SK-N-SH (cell line): ENCODE measurements around the gene NPW. TPM values are rescaled to one million over a fixed set of nuclear protein-coding genes. Genes with fewer than 3 reads are reported as not detected.

Experiments
- CTCF ChIA-PET: fragments of 300-600, 350-600 bp; formaldehyde crosslinking; extraction: SDS; loops from one replicate; lab custom pipeline; 2021; lab: Yijun Ruan, JAX
- POLR2A ChIA-PET: fragments of 350-600 bp; sonication (Branson Sonifier 250); formaldehyde crosslinking; extraction: SDS; loops from one replicate; lab custom pipeline; 2020; ENCODE audit warnings: antibody characterized with exemption, inconsistent platforms; lab: Yijun Ruan, JAX
- DNase-seq: peaks from one replicate; pipeline ENCODE4 v3.0.0; 2012
- H2AFZ ChIP-seq: fragments of 200-600 bp; sonication (generic); 2 replicates; pipeline ENCODE4 v1.8.1; 2016; ENCODE audit warnings: antibody characterized with exemption, mild to moderate bottlenecking, low read depth
- H3F3A ChIP-seq: fragments of 200-600 bp; sonication (generic); replicated peaks from 2 replicates; pipeline ENCODE3; 2016; ENCODE audit warnings: antibody characterized with exemption, mild to moderate bottlenecking; ENCODE audit not compliant: insufficient read depth
- H3K27ac ChIP-seq, 2 experiments: fragments of 200-500 bp in 1 of 2; fragments of 200-600 bp in 1 of 2; sonication (Bioruptor generic) in 1 of 2; sonication (generic), shearing (Covaris generic) in 1 of 2; 2 replicates each; pipeline versions ENCODE4 v1.5.1 to v1.6.1; 2014 to 2016; ENCODE audit warnings: low read depth in 2 of 2, inconsistent platforms in 1 of 2, low read length in 1 of 2, mild to moderate bottlenecking in 1 of 2, mixed read lengths in 1 of 2
- H3K27me3 ChIP-seq: fragments of 200-600 bp; sonication (generic), shearing (Covaris generic); 2 replicates; pipeline ENCODE4 v1.6.1; 2016; ENCODE audit warnings: mixed run types; ENCODE audit not compliant: insufficient read depth
- H3K36me3 ChIP-seq, 2 experiments: fragments of 200-500 bp in 1 of 2; fragments of 200-600 bp in 1 of 2; sonication (Bioruptor generic) in 1 of 2; sonication (generic) in 1 of 2; replicated peaks in 1 of 2; 2 replicates each; pipeline versions ENCODE3 to v1.5.1; 2014 to 2016; ENCODE audit warnings: low read length in 1 of 2, mild to moderate bottlenecking in 1 of 2; ENCODE audit not compliant: insufficient read depth in 2 of 2, control insufficient read depth in 1 of 2
- H3K4me1 ChIP-seq, 2 experiments: fragments of 200-500 bp in 1 of 2; fragments of 200-600 bp in 1 of 2; sonication (Bioruptor generic) in 1 of 2; sonication (generic), shearing (Covaris generic) in 1 of 2; 2 replicates each; pipeline versions ENCODE4 v1.5.1 to v1.6.1; 2014 to 2016; ENCODE audit warnings: low read depth in 1 of 2, low read length in 1 of 2, mixed run types in 1 of 2; ENCODE audit not compliant: insufficient read depth in 2 of 2, control insufficient read depth in 1 of 2
- H3K4me2 ChIP-seq: fragments of 200-600 bp; sonication (generic), shearing (Covaris generic); 2 replicates; pipeline ENCODE4 v1.6.1; 2017; ENCODE audit warnings: mixed run types
- H3K4me3 ChIP-seq, 2 experiments: fragments of 200-500 bp in 1 of 2; fragments of 200-600 bp in 1 of 2; sonication (Bioruptor generic) in 1 of 2; sonication (generic), shearing (Covaris generic) in 1 of 2; 2 replicates each; pipeline versions ENCODE4 v1.5.1 to v1.8.1; 2014 to 2016; ENCODE audit warnings: low read depth in 2 of 2, inconsistent platforms in 1 of 2, low read length in 1 of 2, mild to moderate bottlenecking in 1 of 2, mixed read lengths in 1 of 2, moderate library complexity in 1 of 2
- H3K79me2 ChIP-seq: fragments of 200-600 bp; sonication (generic); 2 replicates; pipeline ENCODE4 v1.8.1; 2017; ENCODE audit warnings: mild to moderate bottlenecking; ENCODE audit not compliant: insufficient read depth
- H3K9ac ChIP-seq: fragments of 200-600 bp; sonication (generic); 2 replicates; pipeline ENCODE4 v1.6.1; 2017; ENCODE audit warnings: mixed run types
- H3K9me2 ChIP-seq: fragments of 200-600 bp; sonication (generic); 2 replicates; pipeline ENCODE4 v1.6.1; 2017; ENCODE audit warnings: mixed run types
- H3K9me3 ChIP-seq: fragments of 200-600 bp; sonication (generic); 2 replicates; pipeline ENCODE4 v1.6.1; 2017; ENCODE audit warnings: mixed run types, mild to moderate bottlenecking, moderate library complexity
- H4K20me1 ChIP-seq: fragments of 200-600 bp; sonication (generic); 2 replicates; pipeline ENCODE4 v1.6.1; 2017; ENCODE audit warnings: mild to moderate bottlenecking, mixed run types; ENCODE audit not compliant: insufficient read depth
- CHD2 ChIP-seq: fragments of 150-350 bp; IDR thresholded peaks from 2 replicates; pipeline ENCODE4 v1.6.1; 2018; ENCODE audit warnings: low read length; ENCODE audit not compliant: partially characterized antibody
- ELF1 ChIP-seq: IDR thresholded peaks from 2 replicates; pipeline ENCODE4 v1.4.0; 2012
- EP300 ChIP-seq, 2 experiments: IDR thresholded peaks; 2 replicates each; pipeline versions ENCODE4 v1.4.0 to v1.6.1; 2012; ENCODE audit warnings: borderline replicate concordance in 1 of 2, low read depth in 1 of 2, low read length in 1 of 2
- EZH2phosphoT487 ChIP-seq: fragments of 200-600 bp; sonication (generic); IDR thresholded peaks from 2 replicates; pipeline ENCODE4 v1.6.1; 2017; ENCODE audit warnings: low read depth, mixed run types, mild to moderate bottlenecking, antibody characterized with exemption, moderate library complexity, borderline replicate concordance
- FOSL2 ChIP-seq: IDR thresholded peaks from 2 replicates; pipeline ENCODE4 v1.4.0; 2012; ENCODE audit warnings: low read depth, mild to moderate bottlenecking, moderate library complexity, borderline replicate concordance
- FOXM1 ChIP-seq: IDR thresholded peaks from 2 replicates; pipeline ENCODE4 v1.4.0; 2012; ENCODE audit warnings: low read depth, mild to moderate bottlenecking
- GATA2 ChIP-seq: sonication (generic); formaldehyde crosslinking; IDR thresholded peaks from 2 replicates; pipeline ENCODE4 v1.5.0; 2020; ENCODE audit warnings: mild to moderate bottlenecking, missing genetic modification reagents
- MEF2A ChIP-seq: IDR thresholded peaks from 2 replicates; pipeline ENCODE4 v1.4.0; 2012; ENCODE audit warnings: low read depth, borderline replicate concordance
- MXI1 ChIP-seq: IDR thresholded peaks from 2 replicates; pipeline ENCODE4 v1.6.1; 2012; ENCODE audit warnings: mild to moderate bottlenecking, low read depth, low read length, improper control_type of control experiment
- POLR2AphosphoS5 ChIP-seq: IDR thresholded peaks from 2 replicates; pipeline ENCODE4 v1.6.1; 2012; ENCODE audit warnings: low read depth, low read length
- RFX5 ChIP-seq: IDR thresholded peaks from 2 replicates; pipeline ENCODE4 v1.6.1; 2012; ENCODE audit warnings: mild to moderate bottlenecking, improper control_type of control experiment, low read length
- RXRA ChIP-seq: IDR thresholded peaks from 2 replicates; pipeline ENCODE4 v1.4.0; 2012; ENCODE audit warnings: low read depth, mild to moderate bottlenecking, borderline replicate concordance
- TCF12 ChIP-seq: IDR thresholded peaks from 2 replicates; pipeline ENCODE4 v1.4.0; 2012
- TEAD4 ChIP-seq: IDR thresholded peaks from 2 replicates; pipeline ENCODE4 v1.4.0; 2012; ENCODE audit warnings: mild to moderate bottlenecking, borderline replicate concordance; ENCODE audit not compliant: insufficient read depth
- WGBS: methylation state at CpG from one replicate; pipeline ENCODE4 v1.1.6; 2017; ENCODE audit warnings: low lambda C conversion rate; 5-methylcytosine and 5-hydroxymethylcytosine counted together
- polyA plus RNA-seq, 3 experiments: library from polyadenylated mRNA; depleted of rRNA; stranded (reverse); fragments of >200 nt; gene quantifications; 2 replicates each; pipeline ENCODE4 v1.2.3, GENCODE V29; 2012
- TF ChIP-seq, protein P1 (sequence below): IDR thresholded peaks from 2 replicates; pipeline ENCODE4; 2012
- TF ChIP-seq, protein P2 (sequence below): fragments of 150-350 bp; IDR thresholded peaks from 2 replicates; pipeline ENCODE4 v1.6.1; 2016; ENCODE audit warnings: mild to moderate bottlenecking, low read depth, low read length
- TF ChIP-seq, protein P3 (sequence below): IDR thresholded peaks from 2 replicates; pipeline ENCODE4 v1.4.0; 2012; ENCODE audit warnings: low read depth

The NPW gene
- polyA plus RNA-seq, 1 of the 3 experiments (the other 2 are of a cell fraction), result 1.1 TPM

DNA sequence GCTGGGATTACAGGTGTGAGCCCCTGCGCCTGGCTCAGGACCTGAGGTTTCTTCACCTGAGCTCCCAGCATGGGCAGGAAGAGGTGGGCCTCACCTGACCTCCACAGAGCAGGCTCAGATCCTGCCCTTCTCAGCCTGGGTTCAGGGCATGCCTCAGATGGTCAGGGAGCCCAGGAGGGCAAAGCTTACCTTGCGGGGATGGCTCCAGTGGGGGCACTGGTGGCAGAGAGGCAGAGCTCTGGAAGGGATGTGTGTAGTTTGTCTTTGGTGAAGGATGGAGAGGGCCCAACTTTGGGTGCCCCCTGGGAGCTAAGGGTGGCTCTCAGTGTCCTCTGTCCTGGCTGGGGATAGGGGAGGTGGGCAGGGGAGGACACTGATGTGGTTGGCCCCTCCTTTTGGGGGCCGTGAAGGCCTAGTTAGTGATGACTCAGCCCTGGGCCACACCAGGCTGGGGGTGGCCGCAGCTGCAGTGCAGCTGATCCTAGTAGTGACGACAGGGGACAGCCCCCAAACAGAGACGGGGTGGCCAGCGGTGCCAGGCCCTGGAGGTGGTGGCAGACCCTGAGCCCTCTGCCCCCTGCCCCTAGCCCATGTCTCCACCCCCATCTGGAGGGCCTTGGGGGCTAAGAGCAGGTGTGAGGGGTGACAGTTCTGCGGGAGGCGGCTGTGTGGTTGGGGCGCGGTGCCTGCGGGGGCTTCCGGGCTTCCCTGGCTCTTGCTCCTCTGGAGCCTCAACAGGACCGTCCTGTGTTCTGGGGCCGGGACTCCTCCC is 12.9 kb downstream of the NPW start:
- Histone ChIP-seq H3K27ac (peak overlapping the region in 1 of 2 experiments; percentile 93; a peak in 3 of 4 replicates), H3K27me3 (no peaks in the 10 kb centered on the region), H3K4me3 (no peak overlapping the region), H3K9me3 (no peaks in the 10 kb centered on the region), H3K4me2 (peak overlapping the region; percentile 94), H4K20me1 (peaks cover 8% of the 10 kb centered on the region; the same call in 1 of the 2 replicates), H3F3A (peaks cover 3% of the 10 kb centered on the region), H3K79me2 (peaks cover 29% of the 10 kb centered on the region; the same call in 1 of the 2 replicates), H2AFZ (no peak overlapping the region; the same call in 1 of the 2 replicates), H3K9ac (peak overlapping the region; percentile 83), H3K9me2 (no peaks in the 10 kb centered on the region), H3K4me1 (peaks cover 40 to 47% of the 10 kb centered on the region in 2 experiments; a peak in 3 of 4 replicates), H3K36me3 (peaks cover 0 to 13% of the 10 kb centered on the region in 2 experiments)
- ChIA-PET POLR2A (interaction anchor here (1.5 kb wide), 1 partner anchor 15 kb away, joined by 3 read pairs; the partner anchor contains the start of genes NTHL1 and TSC2), CTCF (interaction anchor here (0.6 to 2.5 kb wide), 5 partner anchors 9 to 971 kb away, joined by 3 to 12 read pairs (median 4); partner anchors contain the start of genes NTHL1 and TSC2)
- DNase-seq, result no peak
- no peak for TF ChIP-seq RFX5
- TF ChIP-seq TCF12, result no peak
- TF ChIP-seq, protein P1, sequence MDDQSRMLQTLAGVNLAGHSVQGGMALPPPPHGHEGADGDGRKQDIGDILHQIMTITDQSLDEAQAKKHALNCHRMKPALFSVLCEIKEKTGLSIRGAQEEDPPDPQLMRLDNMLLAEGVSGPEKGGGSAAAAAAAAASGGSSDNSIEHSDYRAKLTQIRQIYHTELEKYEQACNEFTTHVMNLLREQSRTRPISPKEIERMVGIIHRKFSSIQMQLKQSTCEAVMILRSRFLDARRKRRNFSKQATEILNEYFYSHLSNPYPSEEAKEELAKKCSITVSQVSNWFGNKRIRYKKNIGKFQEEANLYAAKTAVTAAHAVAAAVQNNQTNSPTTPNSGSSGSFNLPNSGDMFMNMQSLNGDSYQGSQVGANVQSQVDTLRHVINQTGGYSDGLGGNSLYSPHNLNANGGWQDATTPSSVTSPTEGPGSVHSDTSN, result no peak
- TF ChIP-seq, protein P2, sequence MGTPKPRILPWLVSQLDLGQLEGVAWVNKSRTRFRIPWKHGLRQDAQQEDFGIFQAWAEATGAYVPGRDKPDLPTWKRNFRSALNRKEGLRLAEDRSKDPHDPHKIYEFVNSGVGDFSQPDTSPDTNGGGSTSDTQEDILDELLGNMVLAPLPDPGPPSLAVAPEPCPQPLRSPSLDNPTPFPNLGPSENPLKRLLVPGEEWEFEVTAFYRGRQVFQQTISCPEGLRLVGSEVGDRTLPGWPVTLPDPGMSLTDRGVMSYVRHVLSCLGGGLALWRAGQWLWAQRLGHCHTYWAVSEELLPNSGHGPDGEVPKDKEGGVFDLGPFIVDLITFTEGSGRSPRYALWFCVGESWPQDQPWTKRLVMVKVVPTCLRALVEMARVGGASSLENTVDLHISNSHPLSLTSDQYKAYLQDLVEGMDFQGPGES, result no peak
- WGBS, result 89% methylated on average over 8 of the region's 15 CpGs

DNA sequence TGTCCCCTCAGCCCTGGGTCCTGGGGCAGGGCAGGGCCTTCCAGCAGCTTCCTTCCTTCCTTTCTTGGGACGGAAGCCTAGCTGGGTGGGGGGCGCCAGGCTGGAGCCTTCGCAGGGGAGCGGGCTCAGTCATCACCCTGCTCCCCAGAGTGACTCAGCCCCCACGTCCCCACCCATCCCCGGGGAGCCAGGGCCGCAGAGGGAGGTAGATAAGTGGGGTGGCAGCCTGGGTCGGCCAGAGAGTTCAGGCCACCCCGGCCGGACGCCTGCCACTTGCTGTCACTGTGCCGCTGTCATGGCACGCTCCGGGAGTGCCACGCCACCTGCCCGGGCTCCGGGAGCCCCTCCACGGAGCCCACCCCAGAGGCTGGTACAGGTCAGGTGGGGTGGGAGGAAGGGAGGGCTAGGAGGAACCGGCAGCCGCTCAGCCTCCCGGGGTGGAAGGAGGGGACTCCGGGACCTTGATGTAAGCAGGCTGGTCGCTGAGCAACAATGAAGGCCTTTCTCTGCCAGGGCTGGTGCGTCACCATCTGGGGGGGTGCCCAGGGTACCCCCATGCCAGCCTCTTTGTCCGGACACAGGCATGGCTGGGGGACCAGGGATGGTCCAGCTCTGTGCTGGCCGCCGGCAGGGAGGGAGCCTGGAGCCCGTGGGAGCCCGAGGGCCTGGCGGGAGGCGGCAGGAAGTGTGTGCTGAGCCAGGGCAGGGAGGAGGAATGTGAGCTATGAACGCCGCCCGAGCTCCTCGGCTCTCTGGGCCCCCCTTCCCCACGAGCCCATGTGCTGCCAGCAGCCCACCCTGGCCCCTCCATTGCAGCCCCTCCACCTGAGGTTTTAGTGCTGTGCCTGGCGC is 13.7 kb downstream of the NPW start:
- DNase-seq, result peak; percentile 83
- WGBS, result 14% methylated on average over 18 of the region's 37 CpGs
- H4K20me1 ChIP-seq, result peaks cover under 1% of the 10 kb centered on the region; the same call in 1 of the 2 replicates
- H3K4me1 ChIP-seq, result peaks cover 34 to 47% of the 10 kb centered on the region in 2 experiments; a peak in 3 of 4 replicates
- peak overlapping the region; percentile 17; the same call in 1 of the 2 replicates for H2AFZ ChIP-seq
- H3F3A ChIP-seq, result peaks cover 3% of the 10 kb centered on the region
- H3K4me3 ChIP-seq, result peak overlapping the region; percentile 3 to 54; a peak in 2 of 4 replicates
- peak overlapping the region; percentile 83 for H3K9ac ChIP-seq
- peak overlapping the region; percentile 86 to 93 for H3K27ac ChIP-seq
- no peaks in the 10 kb centered on the region for H3K27me3 ChIP-seq
- ChIA-PET POLR2A (interaction anchor here (1.5 kb wide), 1 partner anchor 14 kb away, joined by 3 read pairs; the partner anchor contains the start of genes NTHL1 and TSC2), CTCF (interaction anchor here (0.6 to 2.5 kb wide), 2 partner anchors 10 to 971 kb away, joined by 4 to 12 read pairs; no protein-coding TSS in a partner anchor)
- H3K9me2 ChIP-seq, result no peaks in the 10 kb centered on the region
- peak overlapping the region; percentile 94 for H3K4me2 ChIP-seq
- H3K79me2 ChIP-seq, result peaks cover 21% of the 10 kb centered on the region; the same call in 1 of the 2 replicates
- peaks cover 0 to 13% of the 10 kb centered on the region in 2 experiments for H3K36me3 ChIP-seq
- H3K9me3 ChIP-seq, result no peaks in the 10 kb centered on the region
- TF ChIP-seq EP300 (IDR thresholded peaks at IDR 0.05; ENCODE audit: borderline replicate concordance in 1 of 2, low read depth in 1 of 2, low read length in 1 of 2) (no peak), POLR2AphosphoS5 (peak; percentile 22; the same call in 1 of the 2 replicates), FOXM1 (no peak), EZH2phosphoT487 (no peak), TEAD4 (0 out of 2 replicates have a peak, but pooled peaks have one; percentile 24), FOSL2 (peak; percentile 30; the same call in 1 of the 2 replicates), GATA2 (CRISPR knock-in tag) (no peak), MXI1 (no peak), ELF1 (no peak; the same call in 1 of the 2 replicates), RXRA (no peak), MEF2A (no peak), CHD2 (no peak)
- TF ChIP-seq, protein P3, sequence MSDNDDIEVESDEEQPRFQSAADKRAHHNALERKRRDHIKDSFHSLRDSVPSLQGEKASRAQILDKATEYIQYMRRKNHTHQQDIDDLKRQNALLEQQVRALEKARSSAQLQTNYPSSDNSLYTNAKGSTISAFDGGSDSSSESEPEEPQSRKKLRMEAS, result 0 out of 2 replicates have a peak, but pooled peaks have one; percentile 43
